ENCODE results near the gene APOC1. TPM values are rescaled to one million over a fixed set of nuclear protein-coding genes. Genes with fewer than 3 reads are reported as not detected.

APOC1 gene
- 1.8 and 3.6 TPM in 2 replicates for total RNA-seq

GRCh38 chr19:44914433-44915206 is at the start of gene APOC1:
TSS of gene APOC1 (plus strand) at chr19:44914608. CDS start at chr19:44914892, 284 bp downstream.

GRCh38 chr19:44891016-44891882 is 23.2 kb upstream of the APOC1 start, which contains the start of gene TOMM40:
TSS of gene TOMM40 (plus strand) at chr19:44891254. CDS start at chr19:44891416, 162 bp downstream.

GRCh38 chr19:44905437-44906160 is 8.8 kb upstream of the APOC1 start, which contains the start of gene APOE:
TSS of gene APOE (plus strand) at chr19:44905796. CDS start at chr19:44906625, 829 bp downstream.

GRCh38 chr19:44942067-44942571 is 27.7 kb downstream of the APOC1 start, which contains the start of gene APOC4:
TSS of gene APOC4 (plus strand) at chr19:44942237. CDS start at chr19:44942278, 41 bp downstream.

GRCh38 chr19:44954649-44955504 is 40.5 kb downstream of the APOC1 start, which contains the start of gene CLPTM1:
TSS of gene CLPTM1 (plus strand) at chr19:44955380. CDS start at chr19:44955396, 16 bp downstream.

Other genes starting within 250 kb of the APOC1 start
- gene CEACAM19, start 243.1 kb upstream of the APOC1 start, total RNA-seq: 2.0 and 2.4 TPM in 2 replicates
- gene CEACAM16, start 215.5 kb upstream of the APOC1 start, total RNA-seq: not detected in 2 replicates
- gene BCL3, start 165.9 kb upstream of the APOC1 start, total RNA-seq: 6.3 and 8.0 TPM in 2 replicates
- gene CBLC, start 136.7 kb upstream of the APOC1 start, total RNA-seq: 0.14 TPM in 1 of 2 replicates, not detected in the other
- gene BCAM, start 105.5 kb upstream of the APOC1 start, total RNA-seq: 5.0 and 6.1 TPM in 2 replicates
- 57.8 and 61.3 TPM in 2 replicates for gene NECTIN2, start 68.3 kb upstream of the APOC1 start, total RNA-seq
- 31.4 and 35.1 TPM in 2 replicates for gene TOMM40, start 23.4 kb upstream of the APOC1 start, total RNA-seq
- gene APOE, start 8.8 kb upstream of the APOC1 start, total RNA-seq: 7.7 and 18.3 TPM in 2 replicates
- not detected in 2 replicates for gene APOC4, start 27.6 kb downstream of the APOC1 start, total RNA-seq
- not detected in 2 replicates for gene APOC2, start 31.4 kb downstream of the APOC1 start, total RNA-seq
- gene CLPTM1, start 40.8 kb downstream of the APOC1 start, total RNA-seq: 29.7 and 36.5 TPM in 2 replicates
- 5.5 and 7.3 TPM in 2 replicates for gene RELB, start 86.9 kb downstream of the APOC1 start, total RNA-seq
- 7.8 and 12.6 TPM in 2 replicates for gene CLASRP, start 124.4 kb downstream of the APOC1 start, total RNA-seq
- gene ZNF296, start 161.9 kb downstream of the APOC1 start, total RNA-seq: not detected in 2 replicates
- gene GEMIN7, start 164.7 kb downstream of the APOC1 start, total RNA-seq: 12.1 and 15.6 TPM in 2 replicates
- 20.6 and 29.2 TPM in 2 replicates for gene PPP1R37, start 178.6 kb downstream of the APOC1 start, total RNA-seq
- gene NKPD1, start 246.4 kb downstream of the APOC1 start, total RNA-seq: 0.14 and 0.18 TPM in 2 replicates